NB4 (cell line): ENCODE data around the gene METAP1.

Source experiments
- CTCF ChIP-seq: IDR thresholded peaks from one replicate; pipeline ENCODE4 v1.5.1; 2012; ENCODE audit warnings: low read depth, low read length
- MAX ChIP-seq: IDR thresholded peaks from 2 replicates; pipeline ENCODE4 v1.6.1; 2011; ENCODE audit warnings: low read depth, low read length
- POLR2A ChIP-seq: IDR thresholded peaks from 2 replicates; pipeline ENCODE4 v1.6.1; 2011; ENCODE audit warnings: mild to moderate bottlenecking; ENCODE audit not compliant: insufficient read length; ENCODE audit errors: extremely low read depth

- TF ChIP-seq CTCF (no peak), POLR2A (no peak), MAX (no peak)
Measured at GRCh38 chr4:99038213-99038612, 42.7 kb downstream of the METAP1 start.
